Activated T-cell treated with anti-CD3 and anti-CD28 coated beads, Interleukin-2, amount 50 U/mL, for 48 hours (primary cell): Measurements from ENCODE around the gene NHERF1.
A peak's percentile ranks its signal among the peaks of the same experiment; 100 is the strongest.

Experiments
- DNase-seq, 2 experiments: peaks; one replicate each; pipeline ENCODE4 v3.0.0-alpha.2; 2020

The NHERF1 gene

GRCh38 chr17:74748529-74749278 is at the start of gene NHERF1:
TSS of gene NHERF1 (plus strand) at chr17:74748628. CDS start at chr17:74748847, 219 bp downstream.
- peak; percentile 95 to 97 for DNase-seq

GRCh38 chr17:74699236-74699635 is 49.2 kb upstream of the NHERF1 start:
- DNase-seq = no peak

GRCh38 chr17:74702116-74702871 is 46.1 kb upstream of the NHERF1 start:
- DNase-seq = no peak

- DNase-seq = no peak
These were observed 45.1 kb upstream of the NHERF1 start for GRCh38 chr17:74703311-74703710.

GRCh38 chr17:74704544-74704943 is 43.9 kb upstream of the NHERF1 start:
- DNase-seq = no peak

GRCh38 chr17:74711058-74711824 is 37.2 kb upstream of the NHERF1 start:
- no peak for DNase-seq

- DNase-seq = no peak
These were observed 36.1 kb upstream of the NHERF1 start for GRCh38 chr17:74712301-74712700.

GRCh38 chr17:74712756-74713155 is 35.7 kb upstream of the NHERF1 start, which contains the start of gene CD300LF:
TSS of gene CD300LF (minus strand) at chr17:74712923. CDS start at chr17:74712866, 57 bp downstream.
- no peak for DNase-seq

GRCh38 chr17:74713171-74713755 is 35.2 kb upstream of the NHERF1 start:
- no peak for DNase-seq

- DNase-seq = no peak
These were observed 33.3 kb upstream of the NHERF1 start for GRCh38 chr17:74715144-74715543.

GRCh38 chr17:74720506-74720905 is 27.9 kb upstream of the NHERF1 start:
- DNase-seq = no peak

GRCh38 chr17:74722782-74723181 is 25.6 kb upstream of the NHERF1 start:
- DNase-seq = no peak

GRCh38 chr17:74723891-74724290 is 24.5 kb upstream of the NHERF1 start:
- no peak for DNase-seq

GRCh38 chr17:74725111-74725510 is 23.3 kb upstream of the NHERF1 start:
- DNase-seq = no peak

- DNase-seq = no peak
These were observed 20.3 kb upstream of the NHERF1 start for GRCh38 chr17:74728033-74728701.

GRCh38 chr17:74728702-74729075 is 19.7 kb upstream of the NHERF1 start:
- no peak for DNase-seq

- DNase-seq = no peak
These were observed 19.1 kb upstream of the NHERF1 start for GRCh38 chr17:74729368-74729767.

- no peak for DNase-seq
These were observed 18.6 kb upstream of the NHERF1 start for GRCh38 chr17:74729866-74730265.

- peak in 1 of 2 experiments; percentile 66 for DNase-seq
These were observed 17.7 kb upstream of the NHERF1 start for GRCh38 chr17:74730491-74731346.

GRCh38 chr17:74731347-74731605 is 17.2 kb upstream of the NHERF1 start:
- DNase-seq = no peak

GRCh38 chr17:74732042-74732867 is 16.2 kb upstream of the NHERF1 start:
- no peak for DNase-seq
